GM04503 (cell line): ENCODE data around the gene LHX6.

Experiments used
- DNase-seq: peaks from one replicate; pipeline ENCODE4 v3.0.0-alpha.2; 2012; ENCODE audit warnings: low read depth

The LHX6 gene

GRCh38 chr9:122228568-122229484 is at the start of gene LHX6:
LHX6 (minus strand) TSS chr9:122228957; CDS start chr9:122228740, 217 bp downstream.
- no peak for DNase-seq

GRCh38 chr9:122277285-122277897 is 48.6 kb upstream of the LHX6 start:
- DNase-seq: no peak

- DNase-seq: no peak
Observed at GRCh38 chr9:122276096-122276495, 47.3 kb upstream of the LHX6 start.

GRCh38 chr9:122274055-122274454 is 45.3 kb upstream of the LHX6 start:
- no peak for DNase-seq

GRCh38 chr9:122268041-122268814 is 39.5 kb upstream of the LHX6 start:
- no peak for DNase-seq

GRCh38 chr9:122265149-122265915 is 36.6 kb upstream of the LHX6 start:
- DNase-seq: peak; percentile 4

GRCh38 chr9:122264360-122265148 is 35.8 kb upstream of the LHX6 start, which contains the start of the genes MRRF and RBM18:
MRRF (plus strand) TSS chr9:122264882; CDS start chr9:122270892, 6,010 bp downstream.
RBM18 (minus strand) TSS chr9:122264840; CDS start chr9:122261492, 3,348 bp downstream.
- DNase-seq: peak; percentile 49

- DNase-seq: no peak
Observed at GRCh38 chr9:122263699-122264349, 35.1 kb upstream of the LHX6 start.

GRCh38 chr9:122262073-122262472 is 33.3 kb upstream of the LHX6 start:
- DNase-seq: no peak

- peak; percentile 68 for DNase-seq
Observed at GRCh38 chr9:122261469-122261881, 32.7 kb upstream of the LHX6 start.

- DNase-seq: no peak
Observed at GRCh38 chr9:122258886-122259415, 30.2 kb upstream of the LHX6 start.

GRCh38 chr9:122256206-122256605 is 27.4 kb upstream of the LHX6 start:
- no peak for DNase-seq

GRCh38 chr9:122254761-122255160 is 26.0 kb upstream of the LHX6 start:
- DNase-seq: no peak

- DNase-seq: no peak
Observed at GRCh38 chr9:122252796-122253195, 24.0 kb upstream of the LHX6 start.

GRCh38 chr9:122251351-122251750 is 22.6 kb upstream of the LHX6 start:
- no peak for DNase-seq

- DNase-seq: no peak
Observed at GRCh38 chr9:122248448-122248865, 19.7 kb upstream of the LHX6 start.

GRCh38 chr9:122246666-122247065 is 17.9 kb upstream of the LHX6 start:
- DNase-seq: no peak

GRCh38 chr9:122244349-122244748 is 15.6 kb upstream of the LHX6 start:
- DNase-seq: no peak

GRCh38 chr9:122239722-122240121 is 11.0 kb upstream of the LHX6 start:
- DNase-seq: no peak

GRCh38 chr9:122236681-122237080 is 7.9 kb upstream of the LHX6 start:
- no peak for DNase-seq
